Stimulated activated CD4-positive, alpha-beta T cell treated with anti-CD3 and anti-CD28 coated beads, Interleukin-12 subunit alpha, Interleukin-12 subunit beta, amount 100 ng/mL, for 24 hours (primary cell): ENCODE results near the gene BCAR3.

Experiments used
- DNase-seq, 2 experiments: peaks; one replicate each; pipeline ENCODE4 v3.0.0-alpha.2; 2020; ENCODE audit warnings: low read depth in 2 of 2

The BCAR3 gene

DNA sequence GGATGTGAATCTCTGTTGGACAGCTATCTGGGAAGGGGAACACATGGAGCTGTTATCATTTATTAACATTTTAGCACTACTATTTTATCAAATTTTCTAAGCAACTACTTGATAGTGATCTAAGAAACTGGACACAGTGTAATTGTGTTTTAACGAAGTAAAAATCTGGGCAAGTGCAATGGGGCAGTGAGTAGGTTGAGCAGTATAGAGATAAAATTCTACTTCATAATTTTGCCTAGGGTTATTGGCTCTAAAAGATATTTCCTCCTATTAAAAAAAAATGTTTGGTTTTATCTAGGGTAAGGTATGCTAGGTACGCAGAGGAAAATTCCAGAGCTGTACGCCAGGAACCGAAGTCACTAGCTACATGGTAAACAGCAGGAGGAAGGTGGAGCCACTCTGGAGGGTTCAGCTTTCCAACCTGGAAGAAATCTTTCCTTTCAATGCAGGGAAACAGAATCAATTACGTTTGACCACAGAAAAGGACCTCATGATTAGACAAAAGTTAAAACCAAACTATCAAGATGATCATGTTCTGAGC lies 43.3 kb downstream of the BCAR3 start:
- DNase-seq = no peak

DNA sequence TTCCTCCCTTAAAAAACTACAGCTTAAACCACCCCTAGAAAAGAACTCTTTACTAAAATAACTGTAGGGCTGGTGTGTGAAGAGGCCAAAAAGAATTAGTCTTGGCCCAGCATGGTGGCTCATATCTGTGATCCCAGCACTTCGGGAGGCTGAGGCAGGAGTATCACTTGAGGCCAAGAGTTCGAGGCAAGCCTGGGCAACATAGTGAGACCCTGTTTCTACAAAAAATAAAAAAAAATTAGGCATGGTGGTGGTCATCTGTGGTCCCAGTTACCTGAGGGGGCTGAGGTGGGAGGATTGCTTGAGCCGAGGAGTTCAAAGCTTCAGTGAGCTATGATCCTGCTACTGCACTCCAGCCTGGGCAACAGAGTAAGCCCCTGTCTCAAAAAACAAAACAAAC lies 44.9 kb downstream of the BCAR3 start:
- no peak for DNase-seq

DNA sequence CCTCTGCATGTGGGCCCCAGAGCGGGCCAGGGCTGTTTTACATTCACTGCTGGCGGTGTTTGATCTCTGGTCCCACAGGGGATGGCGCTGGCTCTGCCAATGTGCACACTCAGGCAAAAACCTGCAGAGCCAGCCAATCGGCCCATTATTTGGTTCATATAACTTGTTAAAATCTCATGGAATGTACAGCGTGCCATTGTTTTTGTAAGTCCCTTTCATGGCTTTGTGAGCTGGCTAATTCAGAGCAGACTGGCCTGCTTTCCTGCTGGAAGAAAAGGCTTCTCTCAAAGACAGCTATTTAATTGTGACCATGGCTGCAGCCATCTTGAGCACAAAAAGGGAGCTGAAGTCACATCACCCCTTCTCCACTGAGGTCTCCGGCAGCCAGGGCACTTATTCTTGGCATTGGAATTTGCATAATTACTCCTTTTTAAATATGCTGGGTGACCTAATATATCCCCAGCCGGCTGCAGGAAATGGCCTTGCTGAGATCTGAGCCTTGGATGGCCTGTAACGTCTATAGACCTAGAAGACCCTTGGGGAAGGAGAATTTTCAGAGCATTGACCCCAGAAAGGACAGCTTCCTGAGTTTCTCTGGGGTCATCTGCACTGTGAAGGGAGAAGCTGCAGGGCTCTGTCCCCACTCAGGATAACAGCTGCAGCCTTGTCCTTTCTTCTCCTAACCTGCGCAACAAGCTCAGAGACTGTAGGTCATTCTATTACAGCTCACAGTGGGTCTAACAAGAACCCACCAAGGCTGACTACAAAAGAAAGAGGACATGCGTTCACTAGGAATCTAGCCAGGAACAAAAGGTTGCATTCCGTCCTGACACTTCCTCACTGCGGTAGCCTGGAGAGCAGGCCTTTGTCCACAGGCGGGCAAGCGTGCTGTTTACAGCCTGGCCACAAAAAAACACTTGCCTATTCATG lies 45.8 kb downstream of the BCAR3 start:
- no peak for DNase-seq

DNA sequence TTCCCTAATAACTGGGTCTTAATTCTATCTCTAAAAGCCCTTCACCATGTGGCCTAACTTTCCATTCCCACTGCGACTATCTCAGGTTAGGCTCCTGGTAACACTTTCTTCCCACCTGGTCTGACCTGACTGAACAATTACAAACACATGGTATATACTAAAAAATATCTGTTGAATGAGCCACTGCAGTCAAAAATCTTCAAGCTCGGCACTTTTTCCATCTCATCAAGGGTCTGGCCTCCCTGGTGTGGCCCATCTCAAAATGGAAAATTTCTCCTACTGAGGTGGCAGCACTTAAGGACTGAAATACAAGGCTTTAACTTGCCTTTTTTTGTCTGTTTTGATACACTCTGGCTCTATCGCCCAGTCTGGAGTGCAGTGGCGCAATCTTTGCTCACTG lies 48.3 kb downstream of the BCAR3 start:
- DNase-seq = no peak

DNA sequence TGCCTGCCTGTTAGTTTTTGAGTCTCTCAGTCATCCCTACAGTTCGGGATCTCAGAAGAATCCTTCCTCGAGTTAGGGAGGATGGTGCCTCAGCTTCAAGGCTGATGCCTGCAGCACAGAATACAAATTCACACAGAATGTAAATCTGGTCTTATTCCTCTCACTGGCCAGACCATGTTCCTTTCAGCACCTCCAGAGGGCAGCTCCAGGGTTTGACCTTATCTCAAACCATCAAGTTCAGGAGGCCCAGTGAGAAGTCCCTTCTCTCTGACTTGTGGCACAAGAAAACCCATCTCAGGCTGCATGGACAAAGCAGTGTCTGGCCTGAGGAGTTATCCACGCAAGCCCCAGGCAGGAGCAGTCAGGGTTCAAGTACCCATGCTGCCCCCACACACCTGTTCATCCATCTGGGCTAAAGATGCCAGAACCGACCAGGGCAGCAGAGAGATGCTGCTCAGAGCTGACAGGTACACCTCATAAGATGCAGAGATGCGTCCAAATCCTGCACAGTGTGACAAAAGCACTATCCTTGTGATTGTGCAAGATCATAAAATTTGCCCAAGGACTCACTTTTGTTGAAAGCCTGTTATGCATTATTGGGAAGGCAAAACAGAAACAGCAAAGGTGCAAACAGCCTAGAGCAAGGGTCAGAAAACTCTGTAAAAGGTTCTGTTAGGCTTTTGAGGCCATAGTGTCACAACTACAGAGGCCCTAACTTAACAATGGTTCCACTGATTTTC lies 49.8 kb downstream of the BCAR3 start:
- DNase-seq = no peak

DNA sequence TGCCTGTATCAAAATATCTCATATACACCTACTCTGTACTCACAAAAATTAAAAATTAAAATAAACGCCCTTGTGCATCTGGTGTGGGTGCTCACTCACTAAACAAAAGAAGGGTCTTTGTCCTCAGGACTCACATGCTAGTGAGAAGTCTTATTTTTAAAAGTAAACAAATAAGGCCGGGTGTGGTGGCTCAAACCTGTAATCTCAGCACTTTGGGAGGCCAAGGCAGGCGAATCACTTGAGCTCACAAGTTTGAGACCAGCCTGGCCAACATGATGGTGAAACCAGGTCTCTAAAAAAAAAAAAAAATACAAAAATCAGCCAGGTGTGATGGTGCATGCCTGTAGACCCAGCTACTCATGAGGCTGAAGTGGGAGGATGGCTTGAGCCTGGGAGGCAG lies 51.5 kb downstream of the BCAR3 start:
- DNase-seq = no peak

DNA sequence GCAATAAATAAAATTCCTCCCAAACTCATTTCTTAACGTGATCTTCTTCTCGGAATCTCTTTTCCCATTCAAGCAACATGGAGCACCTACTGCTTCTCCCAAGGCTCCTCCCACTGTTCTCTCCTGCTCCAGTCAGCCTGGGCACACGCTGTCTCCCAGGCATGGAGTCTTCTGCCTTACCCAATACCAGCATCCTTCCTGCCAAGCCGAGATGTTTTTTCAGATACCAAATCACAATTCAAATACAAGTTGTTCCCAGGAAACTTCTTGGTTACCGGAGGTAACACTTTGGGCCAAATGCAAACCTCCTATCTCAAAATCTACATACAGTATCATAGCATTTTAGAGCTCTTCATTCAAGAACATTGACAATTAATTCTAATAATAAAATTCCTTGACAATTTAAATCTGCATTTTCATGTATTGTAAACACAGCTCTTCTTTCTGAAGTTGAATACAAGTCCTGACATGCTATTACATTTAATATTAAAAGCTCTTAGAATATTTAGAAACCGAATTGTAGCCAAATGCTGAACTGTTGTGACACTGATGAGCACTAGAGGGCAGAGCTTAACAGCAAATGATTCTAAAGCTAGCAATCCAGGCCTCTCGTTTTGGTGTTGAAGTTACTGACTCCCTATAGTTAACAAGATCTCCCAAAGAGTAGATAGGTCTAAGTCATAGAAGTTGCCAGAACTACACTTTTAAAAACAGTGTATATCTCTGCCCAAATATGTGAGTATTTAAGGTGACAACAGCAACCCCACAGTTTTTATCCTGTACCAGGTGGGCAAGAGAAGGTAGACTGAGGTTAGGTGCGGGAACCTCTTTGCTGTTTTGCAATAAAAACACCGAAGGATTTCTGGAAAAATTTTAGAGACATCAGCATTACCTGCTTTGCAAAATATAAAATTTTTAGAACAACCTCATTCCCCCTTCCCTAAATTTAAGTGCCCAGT lies 52.3 kb downstream of the BCAR3 start:
- DNase-seq = peak in 1 of 2 experiments; percentile 17

DNA sequence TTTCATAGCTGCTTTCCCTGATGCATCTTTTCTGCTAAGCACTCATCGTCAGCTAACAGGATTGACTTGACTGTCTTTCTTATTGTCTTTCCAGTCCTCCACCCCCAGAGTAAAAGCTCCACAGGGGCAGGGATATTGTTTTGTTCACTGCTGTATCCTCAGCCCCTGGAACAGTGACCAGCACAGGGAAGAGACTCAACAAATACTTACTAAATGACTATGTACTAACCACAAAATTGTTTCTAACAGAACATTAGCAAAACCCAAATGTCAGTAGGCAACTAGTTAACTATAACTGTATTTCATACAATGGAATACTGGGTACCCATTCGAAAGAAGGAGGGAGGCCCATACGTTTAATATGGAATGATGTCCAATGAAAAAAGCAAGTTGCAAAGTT lies 53.0 kb downstream of the BCAR3 start:
- no peak for DNase-seq

DNA sequence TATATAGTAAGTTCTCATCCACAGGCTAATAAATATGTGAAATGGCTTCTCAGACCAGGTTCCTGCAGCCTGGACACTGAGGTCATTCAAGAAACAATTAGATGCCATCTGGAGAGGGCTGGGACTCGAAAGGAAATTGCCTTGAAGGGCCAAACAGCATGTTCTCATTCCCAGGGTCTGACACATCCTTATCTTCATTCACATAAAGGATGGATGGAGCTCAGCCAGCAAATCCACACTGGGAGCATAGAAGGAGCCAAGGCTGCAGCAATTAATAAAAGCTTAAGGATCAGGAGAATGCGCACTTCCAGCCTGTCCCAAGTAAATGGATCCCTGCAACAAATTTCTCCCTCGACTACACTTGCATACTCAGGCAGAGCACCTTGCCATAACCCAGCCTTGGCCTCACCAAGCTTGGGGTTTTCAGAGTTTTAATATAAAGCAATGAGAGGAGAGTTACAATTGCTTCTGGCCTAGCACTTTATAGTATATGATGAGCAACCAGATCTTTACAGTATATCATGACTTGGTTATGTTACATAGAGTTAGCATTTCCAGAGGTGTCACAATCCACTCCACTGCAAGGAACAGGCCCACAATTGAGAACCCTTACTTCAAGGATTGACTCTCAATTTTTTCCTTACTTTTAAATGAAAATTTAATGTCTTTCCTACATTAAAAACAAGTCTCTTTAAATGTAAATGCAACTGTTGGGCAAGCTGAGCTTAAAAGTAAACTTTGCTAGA lies 55.9 kb downstream of the BCAR3 start:
- no peak for DNase-seq

DNA sequence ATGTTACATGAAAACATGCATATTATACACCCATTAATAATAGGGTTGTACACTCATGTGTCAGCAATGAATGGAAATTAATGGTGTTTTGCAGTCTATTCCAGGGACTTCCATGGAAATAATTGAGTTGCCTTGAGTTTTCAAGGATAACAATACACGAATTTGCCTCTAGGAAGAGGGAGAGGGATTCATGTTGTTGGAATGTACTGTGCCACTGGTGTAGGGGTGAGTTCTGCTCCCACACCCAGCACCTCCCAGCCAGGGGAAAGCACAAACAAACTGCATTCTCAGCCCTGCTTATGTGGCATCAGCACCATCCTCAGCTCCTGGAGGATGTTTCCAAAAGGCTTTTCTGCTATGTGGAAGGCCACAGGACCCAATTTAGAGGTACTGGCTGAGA lies 57.8 kb downstream of the BCAR3 start:
- no peak for DNase-seq

DNA sequence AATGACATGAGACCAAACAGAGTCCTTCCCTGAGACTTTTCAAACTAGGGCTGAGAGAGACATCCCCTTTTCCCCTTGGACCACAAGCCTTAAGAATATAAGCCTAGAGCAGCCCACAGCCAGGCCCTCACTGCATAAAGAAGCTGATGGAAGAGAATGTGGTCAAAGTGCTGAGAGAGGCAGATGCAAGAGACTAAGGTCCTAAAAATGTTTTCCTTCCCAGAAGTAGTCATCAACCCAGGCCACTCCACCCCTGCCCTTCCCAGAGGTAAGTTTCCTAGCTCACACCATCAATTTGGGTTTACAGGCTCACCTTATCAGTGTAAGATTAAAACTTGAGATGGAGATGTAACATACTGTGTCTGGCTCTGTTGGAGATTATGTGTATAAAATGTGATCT lies 58.2 kb downstream of the BCAR3 start:
- DNase-seq = no peak

DNA sequence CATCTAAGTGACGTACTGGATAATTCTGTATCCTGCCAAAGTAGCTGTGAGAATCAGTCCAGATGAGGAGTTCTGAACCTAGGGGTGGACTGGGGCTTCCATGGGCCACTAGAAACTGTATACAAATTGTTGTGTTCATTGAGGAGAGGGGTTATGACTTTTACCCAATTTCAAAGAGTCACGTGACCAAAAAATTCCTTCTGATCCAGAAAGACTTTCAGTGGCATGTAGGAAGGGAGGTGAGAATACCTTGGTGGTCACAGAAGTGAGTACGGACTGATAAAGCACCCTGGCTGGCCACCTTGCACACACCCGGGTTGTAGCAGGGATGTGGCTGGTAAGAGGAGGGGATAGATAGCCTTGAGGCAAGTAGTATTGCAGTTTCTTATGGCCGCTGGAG lies 60.4 kb downstream of the BCAR3 start:
- no peak for DNase-seq

DNA sequence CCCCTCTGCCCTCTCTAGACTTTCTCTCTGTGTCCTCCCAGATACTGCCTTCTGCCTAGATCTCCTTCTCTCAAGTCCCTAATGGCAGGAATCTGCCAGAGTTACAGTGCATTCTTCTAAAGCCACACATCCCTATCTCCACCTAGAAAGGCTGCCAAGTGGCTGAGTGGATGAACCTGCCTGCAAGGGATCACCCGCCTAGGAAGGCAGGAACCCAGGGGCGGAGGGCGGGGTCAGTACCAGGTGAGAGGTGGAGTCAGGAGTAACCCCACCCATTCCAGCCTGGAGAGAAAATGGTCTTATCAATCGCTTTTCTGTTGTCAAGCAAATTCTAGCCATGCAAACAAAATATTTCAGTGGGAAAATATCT lies 60.8 kb downstream of the BCAR3 start:
- DNase-seq = no peak

DNA sequence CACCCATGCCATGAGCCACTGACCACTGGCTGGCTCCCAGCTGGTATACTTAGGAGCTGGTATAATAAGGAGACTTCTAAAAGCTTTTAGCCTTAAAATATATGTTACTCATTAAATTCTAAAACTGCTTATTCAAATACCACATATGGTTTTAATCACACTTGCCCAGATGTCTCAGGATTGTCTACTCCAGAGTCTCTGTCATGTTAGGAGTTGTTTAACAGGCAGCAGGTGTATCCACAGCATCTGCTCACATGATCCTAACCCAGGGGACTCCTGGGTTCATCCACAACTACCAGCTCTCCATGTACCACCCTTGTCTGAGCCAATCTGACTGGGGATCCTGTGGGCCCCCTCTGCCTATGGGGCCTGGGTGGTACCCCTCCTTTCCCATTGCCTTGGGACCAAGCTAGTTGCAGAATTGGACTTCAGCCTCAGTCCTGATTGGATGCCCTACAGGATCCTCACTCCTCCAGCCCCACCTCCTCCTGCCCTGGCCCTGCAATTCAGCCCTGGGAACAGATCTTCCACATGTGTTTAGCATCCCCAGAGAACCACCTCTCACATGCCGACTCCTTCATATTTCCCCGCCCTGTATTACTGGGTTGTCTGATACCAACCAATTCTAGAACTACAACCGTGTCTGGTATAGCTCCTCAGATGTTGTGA lies 61.3 kb downstream of the BCAR3 start:
- no peak for DNase-seq

DNA sequence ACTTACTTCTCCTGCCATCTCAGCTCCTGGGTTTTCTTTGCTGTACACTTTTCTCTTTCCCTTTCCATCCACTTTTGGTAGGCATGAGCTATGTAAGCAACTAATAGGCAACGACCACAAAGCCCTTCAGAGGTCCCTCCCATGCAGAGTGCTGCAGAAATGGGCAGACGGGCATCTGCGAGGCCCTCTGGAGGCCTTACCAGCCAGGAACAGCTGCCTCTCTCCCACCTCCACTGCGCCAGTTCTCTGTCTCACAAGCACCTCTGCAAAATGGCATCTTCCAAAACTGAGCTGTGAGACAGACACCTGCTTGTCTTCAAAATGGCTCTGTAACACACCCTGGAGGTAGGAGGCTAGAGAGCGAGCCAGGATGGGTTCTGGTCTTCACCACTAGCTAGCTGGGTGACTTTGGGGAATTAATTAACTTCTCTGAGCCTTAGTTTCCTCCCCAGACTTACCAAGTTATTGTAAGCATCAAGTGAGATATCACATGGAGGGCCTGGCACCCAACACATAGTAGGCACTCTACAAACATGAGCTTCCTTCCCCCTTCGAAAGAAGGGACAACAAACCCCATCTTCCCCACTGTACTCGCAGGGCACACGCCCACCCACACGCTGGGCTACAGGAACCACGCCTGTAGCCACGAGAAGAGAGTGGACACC lies 62.0 kb downstream of the BCAR3 start:
- no peak for DNase-seq

DNA sequence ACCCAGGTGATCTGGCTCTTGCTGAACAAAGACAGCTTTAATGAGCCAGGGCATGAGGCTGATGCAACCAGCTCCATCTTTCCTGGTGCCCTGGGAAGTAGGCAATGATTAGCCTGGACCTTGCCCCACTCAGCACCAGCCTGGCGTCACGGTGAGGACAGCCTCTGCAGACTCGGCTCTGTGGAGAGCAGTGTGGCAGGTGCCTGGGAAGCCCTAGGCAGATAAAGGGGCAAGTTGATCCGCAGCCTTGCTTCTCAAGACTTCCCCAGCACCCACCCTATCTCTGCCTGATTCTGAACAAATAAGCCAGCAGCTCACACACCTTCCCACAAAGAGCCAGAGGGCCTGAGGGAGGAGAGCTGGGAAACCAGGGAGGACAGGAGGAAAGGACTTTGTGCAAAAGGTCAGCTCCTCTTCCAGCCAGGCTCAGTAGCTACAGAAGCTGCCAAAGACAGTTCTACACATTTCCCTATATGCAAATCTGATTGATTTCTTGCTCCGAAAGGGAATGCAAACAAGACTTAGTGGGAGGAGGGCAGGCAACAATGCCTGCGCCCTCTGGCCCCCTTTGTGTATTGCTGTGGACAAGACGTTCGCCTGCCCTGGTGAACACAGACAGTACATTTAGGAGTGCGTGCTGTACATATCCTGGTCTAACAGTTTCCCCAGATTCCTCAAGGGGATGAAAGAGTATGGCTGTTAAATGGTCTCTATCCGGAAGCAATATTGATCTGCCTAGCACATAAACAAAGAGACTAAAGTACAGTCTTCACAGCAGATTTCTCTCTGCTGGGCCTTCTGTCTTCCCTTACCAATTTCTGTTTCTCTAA lies 63.8 kb downstream of the BCAR3 start:
- DNase-seq = no peak

DNA sequence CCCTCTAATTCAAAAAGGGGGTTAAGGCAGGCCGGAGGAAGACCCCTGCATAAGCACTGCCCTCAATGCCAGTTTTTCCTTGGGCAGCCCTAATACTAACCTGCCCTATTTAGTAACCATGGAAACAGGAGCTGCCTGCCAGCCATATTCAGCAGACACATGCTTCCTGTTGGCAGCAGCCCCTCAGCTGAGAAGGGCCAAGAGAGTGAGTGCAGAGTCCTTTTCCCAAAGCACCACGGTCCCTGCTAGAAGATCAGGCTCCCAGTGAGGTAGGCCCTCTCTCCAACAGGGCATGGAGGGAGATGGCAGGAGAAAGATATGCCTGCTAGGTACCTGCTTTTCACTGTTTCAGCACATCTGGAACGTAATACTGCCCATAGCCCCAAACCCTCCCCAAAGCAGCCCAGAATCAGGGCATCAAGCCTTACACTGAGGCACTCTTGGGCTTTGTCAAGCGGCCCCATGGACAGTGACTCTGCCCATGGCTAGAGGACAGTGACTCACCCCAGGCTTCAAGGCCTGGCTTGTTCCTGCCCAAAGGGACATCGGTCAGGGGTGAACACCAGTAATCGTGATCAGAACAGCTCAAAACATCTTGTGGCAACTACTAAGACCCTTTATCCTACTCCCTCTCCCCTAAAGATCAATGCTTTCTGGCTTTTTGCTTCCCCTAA lies 64.5 kb downstream of the BCAR3 start:
- DNase-seq = no peak

DNA sequence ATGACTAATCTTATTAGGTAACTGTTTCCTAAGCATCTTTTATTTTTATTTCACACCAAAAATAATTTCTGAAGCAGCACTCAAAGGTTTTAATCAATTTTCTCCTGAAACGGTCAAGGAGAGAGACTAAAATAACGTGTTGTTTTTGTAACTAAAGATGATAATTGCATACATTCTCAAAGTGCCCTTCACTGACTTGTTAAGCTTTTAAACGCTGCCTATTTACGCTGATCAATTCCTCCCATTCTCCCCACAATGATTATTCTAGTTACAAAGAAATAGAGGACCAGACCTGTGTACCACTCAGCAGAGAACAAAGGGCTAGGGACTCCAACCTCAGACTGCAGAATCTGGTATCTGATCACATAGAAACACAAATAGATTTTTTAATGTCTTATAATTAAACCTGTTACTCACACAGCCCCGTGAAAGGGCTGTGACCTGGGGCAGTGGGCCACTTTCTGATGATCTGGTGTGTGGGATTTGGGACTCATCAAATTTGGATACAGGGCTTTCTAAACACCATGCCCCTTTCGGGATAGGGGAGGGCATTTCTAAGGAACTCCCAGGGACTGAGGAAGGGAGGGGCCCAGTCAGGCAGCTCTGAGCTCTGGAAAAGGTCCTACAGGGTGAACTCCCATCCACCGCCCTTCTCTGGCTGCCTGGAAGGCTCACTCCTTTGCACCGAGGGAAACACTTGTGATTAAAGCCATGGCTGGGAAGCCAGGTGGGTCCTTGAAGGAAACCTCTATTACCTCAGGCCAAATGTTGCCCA lies 65.2 kb downstream of the BCAR3 start:
- no peak for DNase-seq
